OCI-LY7 (cell line): ENCODE measurements around the gene RSBN1L.

Experiments
- EZH2phosphoT487 ChIP-seq: fragments of 200-600 bp; sonication (generic); IDR thresholded peaks from 2 replicates; pipeline ENCODE4 v1.6.1; 2018; ENCODE audit warnings: low read depth, borderline replicate concordance, mild to moderate bottlenecking, mixed run types, antibody characterized with exemption, low read length, moderate library complexity, mixed read lengths
- TF ChIP-seq, protein P1 (sequence below): fragments of 200-600 bp; sonication (generic); conservative IDR thresholded peaks from 2 replicates; pipeline ENCODE4 v1.5.1; 2014; ENCODE audit warnings: mild to moderate bottlenecking, antibody characterized with exemption, low read length, moderate library complexity, mixed read lengths

- no peak for TF ChIP-seq EZH2phosphoT487
- TF ChIP-seq, protein P1, sequence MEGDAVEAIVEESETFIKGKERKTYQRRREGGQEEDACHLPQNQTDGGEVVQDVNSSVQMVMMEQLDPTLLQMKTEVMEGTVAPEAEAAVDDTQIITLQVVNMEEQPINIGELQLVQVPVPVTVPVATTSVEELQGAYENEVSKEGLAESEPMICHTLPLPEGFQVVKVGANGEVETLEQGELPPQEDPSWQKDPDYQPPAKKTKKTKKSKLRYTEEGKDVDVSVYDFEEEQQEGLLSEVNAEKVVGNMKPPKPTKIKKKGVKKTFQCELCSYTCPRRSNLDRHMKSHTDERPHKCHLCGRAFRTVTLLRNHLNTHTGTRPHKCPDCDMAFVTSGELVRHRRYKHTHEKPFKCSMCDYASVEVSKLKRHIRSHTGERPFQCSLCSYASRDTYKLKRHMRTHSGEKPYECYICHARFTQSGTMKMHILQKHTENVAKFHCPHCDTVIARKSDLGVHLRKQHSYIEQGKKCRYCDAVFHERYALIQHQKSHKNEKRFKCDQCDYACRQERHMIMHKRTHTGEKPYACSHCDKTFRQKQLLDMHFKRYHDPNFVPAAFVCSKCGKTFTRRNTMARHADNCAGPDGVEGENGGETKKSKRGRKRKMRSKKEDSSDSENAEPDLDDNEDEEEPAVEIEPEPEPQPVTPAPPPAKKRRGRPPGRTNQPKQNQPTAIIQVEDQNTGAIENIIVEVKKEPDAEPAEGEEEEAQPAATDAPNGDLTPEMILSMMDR, result no peak
Observed at GRCh38 chr7:77820967-77821366, 124.7 kb downstream of the RSBN1L start.
